ENCODE results near the gene TXNDC11. TPM values are rescaled to one million over a fixed set of nuclear protein-coding genes. Genes with fewer than 3 reads are reported as not detected.
A peak's percentile ranks its signal among the peaks of the same experiment; 100 is the strongest.

TXNDC11 gene
- polyA plus RNA-seq, 6 donors from 2014 or later = 34.6 to 65.6 (median 40.2) TPM

- H3K4me3 Mint-ChIP-seq = peak overlapping the region; percentile 86 to 99 (median 94)
- H3K4me1 Mint-ChIP-seq = peaks cover 67 to 84% (median 78%) of the 10 kb centered on the region in 3 donors
- no peaks in the 10 kb centered on the region for H3K9me3 Mint-ChIP-seq
- no peaks in the 10 kb centered on the region for H3K27me3 Mint-ChIP-seq
- H3K27ac Mint-ChIP-seq = peak overlapping the region; percentile 95 to 99 (median 97)
- ATAC-seq (ENCODE audit: low read depth in 2 of 2) (peak; percentile 5 to 12), DNase-seq (peak; percentile 50)
- no peaks in the 10 kb centered on the region for H3K36me3 Mint-ChIP-seq
Measured at GRCh38 chr16:11670171-11671131, 72.2 kb downstream of the TXNDC11 start.

GRCh38 chr16:11669380-11670146 is 73.1 kb downstream of the TXNDC11 start:
- H3K4me3 Mint-ChIP-seq = peak overlapping the region; percentile 86 to 99 (median 94)
- no peaks in the 10 kb centered on the region for H3K9me3 Mint-ChIP-seq
- ATAC-seq (ENCODE audit: low read depth in 2 of 2) (peak; percentile 29 to 32), DNase-seq (peak; percentile 68)
- peaks cover 68 to 84% (median 80%) of the 10 kb centered on the region in 3 donors for H3K4me1 Mint-ChIP-seq
- H3K27me3 Mint-ChIP-seq = no peaks in the 10 kb centered on the region
- H3K36me3 Mint-ChIP-seq = no peaks in the 10 kb centered on the region
- peak overlapping the region; percentile 95 to 99 (median 97) for H3K27ac Mint-ChIP-seq

- Mint-ChIP-seq H3K27me3 (no peaks in the 10 kb centered on the region), H3K9me3 (no peaks in the 10 kb centered on the region), H3K4me3 (peak overlapping the region; percentile 86 to 99 (median 94)), H3K27ac (peak overlapping the region in 4 of 6 donors; percentile 95 to 98 (median 96)), H3K4me1 (peaks cover 69 to 84% (median 80%) of the 10 kb centered on the region in 3 donors), H3K36me3 (no peaks in the 10 kb centered on the region)
- ATAC-seq (ENCODE audit: low read depth in 2 of 2) (peak; percentile 4 to 6), DNase-seq (no peak)
Measured at GRCh38 chr16:11668623-11669379, 73.9 kb downstream of the TXNDC11 start.

GRCh38 chr16:11667824-11668622 is 74.6 kb downstream of the TXNDC11 start, which contains the start of gene SNN:
Gene SNN (plus strand): TSS chr16:11668455. CDS start chr16:11676060, 7,605 bp downstream.
- DNase-seq (peak; percentile 88), ATAC-seq (ENCODE audit: low read depth in 2 of 2) (peak; percentile 75 to 80)
- Mint-ChIP-seq H3K9me3 (no peaks in the 10 kb centered on the region), H3K27me3 (no peaks in the 10 kb centered on the region), H3K27ac (peak within 1 kb of the TSS; percentile 95 to 99 (median 97)), H3K36me3 (no peaks in the 10 kb centered on the region), H3K4me1 (peaks cover 65 to 79% (median 73%) of the 10 kb centered on the region in 3 donors), H3K4me3 (peak within 1 kb of the TSS; percentile 86 to 99 (median 94))

- ATAC-seq (ENCODE audit: low read depth in 2 of 2) (no peak), DNase-seq (no peak)
- H3K36me3 Mint-ChIP-seq = no peaks in the 10 kb centered on the region
- peaks cover 64 to 72% (median 70%) of the 10 kb centered on the region in 3 donors for H3K4me1 Mint-ChIP-seq
- no peaks in the 10 kb centered on the region for H3K27me3 Mint-ChIP-seq
- H3K9me3 Mint-ChIP-seq = no peaks in the 10 kb centered on the region
- H3K4me3 Mint-ChIP-seq = peak overlapping the region; percentile 62 to 89 (median 81)
- H3K27ac Mint-ChIP-seq = peak overlapping the region in 4 of 6 donors; percentile 16 to 89 (median 82)
Measured at GRCh38 chr16:11667221-11667823, 75.3 kb downstream of the TXNDC11 start.

- no peak for DNase-seq
- no peaks in the 10 kb centered on the region for H3K9me3 Mint-ChIP-seq
- peaks cover 57 to 66% (median 65%) of the 10 kb centered on the region in 3 donors for H3K4me1 Mint-ChIP-seq
- peak overlapping the region; percentile 62 to 89 (median 81) for H3K4me3 Mint-ChIP-seq
- no peak for ATAC-seq (ENCODE audit: low read depth in 2 of 2)
- H3K27me3 Mint-ChIP-seq = no peaks in the 10 kb centered on the region
- peak overlapping the region in 4 of 6 donors; percentile 38 to 95 (median 86) for H3K27ac Mint-ChIP-seq
- H3K36me3 Mint-ChIP-seq = no peaks in the 10 kb centered on the region
Measured at GRCh38 chr16:11666103-11667055, 76.3 kb downstream of the TXNDC11 start.

GRCh38 chr16:11665071-11665491 is 77.6 kb downstream of the TXNDC11 start:
- peak overlapping the region; percentile 20 to 89 (median 68) for H3K4me3 Mint-ChIP-seq
- peak overlapping the region in 4 of 6 donors; percentile 42 to 83 (median 58) for H3K27ac Mint-ChIP-seq
- DNase-seq (no peak), ATAC-seq (ENCODE audit: low read depth in 2 of 2) (no peak)
- no peaks in the 10 kb centered on the region for H3K27me3 Mint-ChIP-seq
- peaks cover 44 to 56% (median 53%) of the 10 kb centered on the region in 3 donors for H3K4me1 Mint-ChIP-seq
- H3K9me3 Mint-ChIP-seq = no peaks in the 10 kb centered on the region
- no peaks in the 10 kb centered on the region for H3K36me3 Mint-ChIP-seq

- H3K27ac Mint-ChIP-seq = peak overlapping the region in 1 of 6 donors; percentile 43
Measured at GRCh38 chr16:11662582-11662981, 80.1 kb downstream of the TXNDC11 start.

GRCh38 chr16:11660565-11660964 is 82.1 kb downstream of the TXNDC11 start:
- DNase-seq (no peak), ATAC-seq (ENCODE audit: low read depth in 2 of 2) (no peak)
- Mint-ChIP-seq H3K4me1 (peaks cover 26 to 33% (median 33%) of the 10 kb centered on the region in 3 donors), H3K36me3 (no peaks in the 10 kb centered on the region), H3K27ac (peak overlapping the region in 1 of 6 donors; percentile 28), H3K4me3 (no peak overlapping the region), H3K9me3 (no peaks in the 10 kb centered on the region), H3K27me3 (no peaks in the 10 kb centered on the region)

More at GRCh38 chr16:11662582-11662981, 80.1 kb downstream of the TXNDC11 start:
- H3K4me1 Mint-ChIP-seq = peaks cover 45 to 46% (median 46%) of the 10 kb centered on the region in 3 donors
- no peaks in the 10 kb centered on the region for H3K9me3 Mint-ChIP-seq
- no peaks in the 10 kb centered on the region for H3K36me3 Mint-ChIP-seq
- no peak overlapping the region for H3K4me3 Mint-ChIP-seq
- H3K27me3 Mint-ChIP-seq = no peaks in the 10 kb centered on the region
- ATAC-seq (ENCODE audit: low read depth in 2 of 2) = no peak
- DNase-seq = no peak

GRCh38 chr16:11658896-11659708 is 83.6 kb downstream of the TXNDC11 start:
- peak overlapping the region in 3 of 6 donors; percentile 50 to 85 (median 84) for H3K27ac Mint-ChIP-seq
- peaks cover 12 to 19% (median 18%) of the 10 kb centered on the region in 3 donors for H3K4me1 Mint-ChIP-seq
- no peaks in the 10 kb centered on the region for H3K36me3 Mint-ChIP-seq
- no peaks in the 10 kb centered on the region for H3K9me3 Mint-ChIP-seq
- no peaks in the 10 kb centered on the region for H3K27me3 Mint-ChIP-seq
- no peak for ATAC-seq (ENCODE audit: low read depth in 2 of 2)
- DNase-seq = no peak
- peak overlapping the region in 2 of 8 donors; percentile 28 to 42 for H3K4me3 Mint-ChIP-seq
